Trophoblast cell (in vitro differentiated cells and primary cell): ENCODE results near the gene P2RY11.

ENCODE experiments used
- DNase-seq, 2 donors: peaks; one replicate each; pipeline ENCODE4 v3.0.0-alpha.2; 2016
- H2AFZ ChIP-seq: 2 replicates; pipeline ENCODE4 v1.6.1; 2013; ENCODE audit warnings: low read length, moderate library complexity, mild to moderate bottlenecking; ENCODE audit not compliant: insufficient read depth, poor library complexity
- H2AK5ac ChIP-seq: 2 replicates; pipeline ENCODE4 v1.6.1; 2013; ENCODE audit warnings: mild to moderate bottlenecking, low read length
- H2BK120ac ChIP-seq: 2 replicates; pipeline ENCODE4 v1.6.1; 2013; ENCODE audit warnings: low read length, mild to moderate bottlenecking, moderate library complexity; ENCODE audit not compliant: insufficient read depth, poor library complexity
- H2BK12ac ChIP-seq: 2 replicates; pipeline ENCODE4 v1.6.1; 2013; ENCODE audit warnings: mild to moderate bottlenecking, low read length, moderate library complexity
- H2BK5ac ChIP-seq: 2 replicates; pipeline ENCODE4 v1.6.1; 2013; ENCODE audit warnings: low read length, low read depth, moderate library complexity, mild to moderate bottlenecking; ENCODE audit not compliant: poor library complexity
- H3K14ac ChIP-seq: 2 replicates; pipeline ENCODE4 v1.6.1; 2013; ENCODE audit warnings: mild to moderate bottlenecking, low read length
- H3K18ac ChIP-seq: 2 replicates; pipeline ENCODE4 v1.6.1; 2013; ENCODE audit warnings: mild to moderate bottlenecking, low read length
- H3K23ac ChIP-seq: 2 replicates; pipeline ENCODE4 v1.6.1; 2013; ENCODE audit warnings: low read length
- H3K27ac ChIP-seq: 2 replicates; pipeline ENCODE4 v1.5.1; 2013; ENCODE audit warnings: low read depth, mild to moderate bottlenecking, inconsistent platforms, low read length, moderate library complexity
- H3K27me3 ChIP-seq: 2 replicates; pipeline ENCODE4 v1.6.1; 2013; ENCODE audit warnings: inconsistent platforms, mild to moderate bottlenecking, low read length, moderate library complexity; ENCODE audit not compliant: insufficient read depth
- H3K36me3 ChIP-seq, 2 experiments: 1 replicate in 1 of 2; 2 replicates in 1 of 2; pipeline ENCODE4 v1.6.1; 2013; ENCODE audit warnings: low read length in 2 of 2, mild to moderate bottlenecking in 2 of 2, moderate library complexity in 1 of 2; ENCODE audit not compliant: insufficient read depth in 2 of 2, control insufficient read depth in 1 of 2
- H3K4ac ChIP-seq: 2 replicates; pipeline ENCODE4 v1.6.1; 2013; ENCODE audit warnings: low read depth, mild to moderate bottlenecking, low read length, moderate library complexity
- H3K4me1 ChIP-seq, 2 experiments: 1 replicate in 1 of 2; 2 replicates in 1 of 2; pipeline ENCODE4 v1.6.1; 2013; ENCODE audit warnings: low read length in 2 of 2, mild to moderate bottlenecking in 2 of 2, moderate library complexity in 1 of 2; ENCODE audit not compliant: insufficient read depth in 2 of 2, control insufficient read depth in 1 of 2
- H3K4me2 ChIP-seq: 2 replicates; pipeline ENCODE4 v1.6.1; 2013; ENCODE audit warnings: inconsistent platforms, mild to moderate bottlenecking, low read length, moderate library complexity
- H3K4me3 ChIP-seq: 2 replicates; pipeline ENCODE4 v1.5.1; 2013; ENCODE audit warnings: mild to moderate bottlenecking, low read depth, low read length, inconsistent platforms
- H3K79me1 ChIP-seq: one replicate; pipeline ENCODE4 v1.6.1; 2013; ENCODE audit warnings: low read length
- H3K79me2 ChIP-seq: 2 replicates; pipeline ENCODE4 v1.6.1; 2013; ENCODE audit warnings: low read length, mild to moderate bottlenecking; ENCODE audit not compliant: control insufficient read depth, insufficient read depth, poor library complexity
- H3K9ac ChIP-seq: 2 replicates; pipeline ENCODE4 v1.6.1; 2013; ENCODE audit warnings: mild to moderate bottlenecking, low read length
- H3K9me3 ChIP-seq: 2 replicates; pipeline ENCODE4 v1.6.1; 2013; ENCODE audit warnings: low read depth, mild to moderate bottlenecking, control low read depth, inconsistent platforms, low read length; ENCODE audit not compliant: insufficient read depth
- H4K12ac ChIP-seq: 2 replicates; pipeline ENCODE4 v1.6.1; 2013; ENCODE audit warnings: low read depth, mild to moderate bottlenecking, low read length, moderate library complexity
- H4K8ac ChIP-seq: 2 replicates; pipeline ENCODE4 v1.6.1; 2013; ENCODE audit warnings: low read depth, mild to moderate bottlenecking, low read length, moderate library complexity
- H4K91ac ChIP-seq: one replicate; pipeline ENCODE4 v1.6.1; 2013; ENCODE audit warnings: low read depth, mild to moderate bottlenecking, low read length, moderate library complexity
- WGBS: extraction: QIAGEN DNeasy Blood & Tissue Kit; methylation state at CpG from one replicate; pipeline ENCODE4 v1.1.7; 2013; ENCODE audit warnings: missing lambda C conversion rate; ENCODE audit not compliant: insufficient read length, insufficient coverage; ENCODE audit errors: extremely low coverage; 5-methylcytosine and 5-hydroxymethylcytosine counted together

The P2RY11 gene

GRCh38 chr19:10116085-10116865 lies 4.8 kb downstream of the P2RY11 start:
- Histone ChIP-seq H3K27me3 (no peaks in the 10 kb centered on the region), H3K4me2 (no peak overlapping the region), H2AFZ (no peak overlapping the region), H3K27ac (no peak overlapping the region), H3K9me3 (peaks cover 4% of the 10 kb centered on the region), H3K79me2 (peaks cover 8% of the 10 kb centered on the region), H3K18ac (no peak overlapping the region), H4K8ac (no peak overlapping the region), H2BK120ac (no peak overlapping the region), H2BK12ac (no peak overlapping the region), H2BK5ac (no peak overlapping the region), H4K91ac (no peak overlapping the region), H3K36me3 (peaks cover 46 to 56% of the 10 kb centered on the region in 2 experiments), H3K23ac (no peak overlapping the region), H4K12ac (no peak overlapping the region), H2AK5ac (no peak overlapping the region), H3K14ac (no peak overlapping the region), H3K4me1 (peaks cover 6 to 7% of the 10 kb centered on the region in 2 experiments), H3K9ac (no peak overlapping the region), H3K4ac (no peak overlapping the region), H3K79me1 (peaks cover 6% of the 10 kb centered on the region), H3K4me3 (no peak overlapping the region)
- no peak for DNase-seq
- WGBS = no CpG with 5 or more reads among the region's 35 CpGs

GRCh38 chr19:10116866-10117616 lies 5.5 kb downstream of the P2RY11 start:
- Histone ChIP-seq H3K4me3 (no peak overlapping the region), H2BK120ac (no peak overlapping the region), H2AK5ac (no peak overlapping the region), H3K36me3 (peaks cover 44 to 51% of the 10 kb centered on the region in 2 experiments), H3K4ac (no peak overlapping the region), H3K23ac (no peak overlapping the region), H4K91ac (no peak overlapping the region), H4K8ac (no peak overlapping the region), H3K4me2 (no peak overlapping the region), H3K27me3 (no peaks in the 10 kb centered on the region), H3K4me1 (peaks cover 6 to 7% of the 10 kb centered on the region in 2 experiments), H3K79me1 (peaks cover 6% of the 10 kb centered on the region), H3K9me3 (peaks cover 4% of the 10 kb centered on the region), H3K79me2 (peaks cover 8% of the 10 kb centered on the region), H3K14ac (no peak overlapping the region), H2AFZ (no peak overlapping the region), H2BK5ac (no peak overlapping the region), H3K9ac (no peak overlapping the region), H2BK12ac (no peak overlapping the region), H3K18ac (no peak overlapping the region), H4K12ac (no peak overlapping the region), H3K27ac (no peak overlapping the region)
- WGBS = no CpG with 5 or more reads among the region's 21 CpGs
- DNase-seq = no peak

GRCh38 chr19:10118960-10119359 lies 7.5 kb downstream of the P2RY11 start:
- Histone ChIP-seq H3K4me1 (peaks cover 5 to 6% of the 10 kb centered on the region in 2 experiments), H4K8ac (peak overlapping the region; percentile 96), H3K27ac (no peak overlapping the region), H3K9ac (peak overlapping the region; percentile 87), H2BK12ac (no peak overlapping the region), H3K27me3 (no peaks in the 10 kb centered on the region), H3K9me3 (peaks cover 4% of the 10 kb centered on the region), H2AK5ac (peak overlapping the region; percentile 32), H4K91ac (peak overlapping the region; percentile 84), H3K4me3 (peak overlapping the region; percentile 95), H2BK120ac (peak overlapping the region; percentile 21), H3K79me1 (peaks cover 6% of the 10 kb centered on the region), H2AFZ (peak overlapping the region; percentile 5), H3K23ac (peak overlapping the region; percentile 15), H2BK5ac (no peak overlapping the region), H3K79me2 (peaks cover 8% of the 10 kb centered on the region), H3K36me3 (peaks cover 44 to 45% of the 10 kb centered on the region in 2 experiments), H4K12ac (peak overlapping the region; percentile 83), H3K4me2 (peak overlapping the region; percentile 95), H3K4ac (peak overlapping the region; percentile 93), H3K14ac (peak overlapping the region; percentile 91), H3K18ac (no peak overlapping the region)
- no peak for DNase-seq
- no CpG with 5 or more reads among the region's 12 CpGs for WGBS

GRCh38 chr19:10120538-10121189 lies 9.2 kb downstream of the P2RY11 start:
- peaks cover 4% of the 10 kb centered on the region for H3K9me3 ChIP-seq
- no peak overlapping the region for H2BK5ac ChIP-seq
- H2AK5ac ChIP-seq = no peak overlapping the region
- peak; percentile 28 to 57 for DNase-seq
- H3K36me3 ChIP-seq = peaks cover 31 to 44% of the 10 kb centered on the region in 2 experiments
- no peak overlapping the region for H2AFZ ChIP-seq
- no peak overlapping the region for H3K9ac ChIP-seq
- peaks cover 6% of the 10 kb centered on the region for H3K79me1 ChIP-seq
- H3K4me1 ChIP-seq = peaks cover 5 to 6% of the 10 kb centered on the region in 2 experiments
- H4K8ac ChIP-seq = no peak overlapping the region
- H3K14ac ChIP-seq = no peak overlapping the region
- no peaks in the 10 kb centered on the region for H3K27me3 ChIP-seq
- H3K79me2 ChIP-seq = peaks cover 8% of the 10 kb centered on the region
- no peak overlapping the region for H4K91ac ChIP-seq
- H4K12ac ChIP-seq = no peak overlapping the region
- no peak overlapping the region for H3K4me2 ChIP-seq
- no peak overlapping the region for H3K27ac ChIP-seq
- WGBS = no CpG with 5 or more reads among the region's 9 CpGs
- no peak overlapping the region for H3K18ac ChIP-seq
- H2BK120ac ChIP-seq = no peak overlapping the region
- H3K23ac ChIP-seq = no peak overlapping the region
- no peak overlapping the region for H3K4ac ChIP-seq
- no peak overlapping the region for H3K4me3 ChIP-seq
- no peak overlapping the region for H2BK12ac ChIP-seq
